ENCODE data around the gene RSPH3.

Gene RSPH3

DNA sequence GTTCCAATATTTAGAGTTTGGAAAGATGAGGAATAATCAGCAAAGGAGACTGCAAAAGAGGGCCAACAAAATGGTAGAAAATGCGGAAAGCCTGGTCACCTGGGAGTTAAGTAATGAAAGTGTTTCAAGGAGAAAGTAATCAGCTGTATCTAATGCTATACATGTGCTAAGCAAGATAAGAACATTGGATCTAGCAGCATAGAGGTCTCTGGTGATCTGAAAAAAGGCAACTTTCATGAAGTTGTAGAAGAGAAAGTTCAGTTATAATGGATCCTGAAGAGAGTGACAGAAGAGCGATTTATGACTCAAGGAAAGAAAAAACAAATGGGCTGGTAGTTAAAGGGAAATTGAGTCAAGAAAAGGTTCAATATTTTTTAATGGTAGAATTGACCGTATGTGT is 4.6 kb upstream of the RSPH3 start:
- Histone ChIP-seq H4K20me1 (ENCODE audit: insufficient read depth, low read length) (no peaks in the 10 kb centered on the region), H3K4me1 (ENCODE audit: insufficient read depth, low read length, severe bottlenecking) (peaks cover 28% of the 10 kb centered on the region), H3F3A (ENCODE audit: insufficient read depth, low read length) (no peaks in the 10 kb centered on the region), H3K4me3 (ENCODE audit: low read depth, low read length, poor library complexity, severe bottlenecking) (no peak overlapping the region), H3K4me2 (ENCODE audit: low read length) (no peak overlapping the region), H3K9ac (ENCODE audit: low read length) (no peak overlapping the region), H3K79me2 (ENCODE audit: insufficient read depth, low read length) (no peaks in the 10 kb centered on the region), H3K27me3 (ENCODE audit: insufficient read depth, low read length) (no peaks in the 10 kb centered on the region), H2AFZ (ENCODE audit: low read length) (no peak overlapping the region), H3K27ac (ENCODE audit: low read depth, low read length, poor library complexity, severe bottlenecking) (no peak overlapping the region), H3K9me2 (ENCODE audit: low read depth, low read length) (no peaks in the 10 kb centered on the region), H3K9me3 (ENCODE audit: low read length) (no peaks in the 10 kb centered on the region), H3K36me3 (ENCODE audit: insufficient read depth, low read length) (peaks cover 4% of the 10 kb centered on the region; the same call in 1 of the 2 replicates)
- TF ChIP-seq, protein P1, sequence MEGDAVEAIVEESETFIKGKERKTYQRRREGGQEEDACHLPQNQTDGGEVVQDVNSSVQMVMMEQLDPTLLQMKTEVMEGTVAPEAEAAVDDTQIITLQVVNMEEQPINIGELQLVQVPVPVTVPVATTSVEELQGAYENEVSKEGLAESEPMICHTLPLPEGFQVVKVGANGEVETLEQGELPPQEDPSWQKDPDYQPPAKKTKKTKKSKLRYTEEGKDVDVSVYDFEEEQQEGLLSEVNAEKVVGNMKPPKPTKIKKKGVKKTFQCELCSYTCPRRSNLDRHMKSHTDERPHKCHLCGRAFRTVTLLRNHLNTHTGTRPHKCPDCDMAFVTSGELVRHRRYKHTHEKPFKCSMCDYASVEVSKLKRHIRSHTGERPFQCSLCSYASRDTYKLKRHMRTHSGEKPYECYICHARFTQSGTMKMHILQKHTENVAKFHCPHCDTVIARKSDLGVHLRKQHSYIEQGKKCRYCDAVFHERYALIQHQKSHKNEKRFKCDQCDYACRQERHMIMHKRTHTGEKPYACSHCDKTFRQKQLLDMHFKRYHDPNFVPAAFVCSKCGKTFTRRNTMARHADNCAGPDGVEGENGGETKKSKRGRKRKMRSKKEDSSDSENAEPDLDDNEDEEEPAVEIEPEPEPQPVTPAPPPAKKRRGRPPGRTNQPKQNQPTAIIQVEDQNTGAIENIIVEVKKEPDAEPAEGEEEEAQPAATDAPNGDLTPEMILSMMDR (IDR thresholded peaks at IDR 0.05; ENCODE audit: low read length) = no peak
- TF ChIP-seq EZH2 (IDR thresholded peaks at IDR 0.05; ENCODE audit: borderline replicate concordance, low read length) = no peak

DNA sequence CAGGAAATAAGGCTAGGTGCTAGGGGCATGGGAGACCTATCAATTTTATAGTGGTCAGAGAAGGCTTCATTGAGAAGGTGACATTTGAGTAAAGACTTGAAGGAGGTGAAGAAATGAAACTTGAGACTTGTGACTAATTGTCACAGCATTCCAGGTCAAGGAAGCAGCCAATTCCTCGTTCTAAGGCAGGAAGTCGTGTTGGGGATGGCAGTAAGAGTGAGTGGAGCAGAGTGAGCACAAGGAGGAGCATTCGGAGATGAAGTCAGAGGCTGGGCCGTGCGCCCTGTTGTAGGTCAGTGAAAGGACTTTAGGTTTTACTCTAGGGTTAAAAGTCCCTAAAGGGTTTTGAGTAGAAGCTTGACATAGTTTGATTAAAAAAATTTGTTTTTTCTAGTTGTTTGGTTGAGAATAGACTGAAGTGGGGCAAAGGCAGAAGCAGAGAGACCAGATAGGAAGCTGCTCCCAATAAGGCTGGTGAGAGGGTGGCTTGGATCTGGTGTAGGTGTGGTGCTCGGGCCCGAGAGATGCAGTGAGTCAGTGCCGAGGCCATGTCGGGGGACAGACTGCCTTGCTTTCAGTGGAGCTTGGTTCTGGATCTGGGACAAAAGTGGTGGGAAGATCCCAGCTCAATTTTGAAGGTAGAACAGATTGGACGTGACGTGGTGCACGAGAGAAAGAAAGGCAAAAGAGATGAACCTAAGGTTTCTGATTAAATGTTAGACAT is 2.6 kb upstream of the RSPH3 start:
- H2AFZ ChIP-seq (ENCODE audit: low read length) = no peak overlapping the region

DNA sequence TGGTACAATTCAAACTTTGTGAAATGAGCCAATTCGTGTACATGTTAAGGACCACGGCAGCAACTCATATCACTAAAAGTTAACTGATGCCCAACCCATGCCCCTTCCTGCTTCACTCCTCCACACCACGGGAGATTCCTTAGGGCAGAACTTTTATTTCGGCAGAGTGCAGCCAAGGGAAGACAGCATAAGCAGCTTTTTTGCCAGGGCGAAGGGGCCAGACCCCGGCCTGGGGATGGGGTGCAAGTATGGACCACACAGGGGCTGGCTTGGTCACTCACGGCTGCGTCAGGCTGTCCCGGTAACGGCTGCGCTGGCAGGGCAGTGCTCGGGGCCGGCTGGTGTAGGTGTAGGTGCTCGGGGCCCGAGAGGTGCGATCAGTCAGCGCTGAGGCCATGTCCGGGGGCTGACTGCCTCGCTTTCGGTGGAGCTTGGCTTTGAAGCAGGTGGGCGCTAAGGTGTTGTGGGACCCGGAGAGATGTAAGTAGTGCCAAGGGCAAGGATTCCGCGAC is 792 bp downstream of the RSPH3 start:
- Histone ChIP-seq H2AFZ (ENCODE audit: low read length) (no peak overlapping the region), H3K27ac (ENCODE audit: low read depth, low read length, poor library complexity, severe bottlenecking) (peak overlapping the region; percentile 37), H3K79me2 (ENCODE audit: insufficient read depth, low read length) (no peaks in the 10 kb centered on the region)

More for the DNA sequence above, 2.6 kb upstream of the RSPH3 start:
- peaks cover 4% of the 10 kb centered on the region; the same call in 1 of the 2 replicates for H3K36me3 ChIP-seq (ENCODE audit: insufficient read depth, low read length)
- no peak overlapping the region for H3K27ac ChIP-seq (ENCODE audit: low read depth, low read length, poor library complexity, severe bottlenecking)
- H3F3A ChIP-seq (ENCODE audit: insufficient read depth, low read length) = no peaks in the 10 kb centered on the region
- TF ChIP-seq, protein P1 (IDR thresholded peaks at IDR 0.05; ENCODE audit: low read length) = no peak
- no peak for TF ChIP-seq EZH2 (IDR thresholded peaks at IDR 0.05; ENCODE audit: borderline replicate concordance, low read length)
- no peak overlapping the region for H3K4me2 ChIP-seq (ENCODE audit: low read length)
- no peaks in the 10 kb centered on the region for H3K27me3 ChIP-seq (ENCODE audit: insufficient read depth, low read length)
- H3K9me3 ChIP-seq (ENCODE audit: low read length) = no peaks in the 10 kb centered on the region
- H4K20me1 ChIP-seq (ENCODE audit: insufficient read depth, low read length) = no peaks in the 10 kb centered on the region
- H3K79me2 ChIP-seq (ENCODE audit: insufficient read depth, low read length) = no peaks in the 10 kb centered on the region
- H3K9me2 ChIP-seq (ENCODE audit: low read depth, low read length) = no peaks in the 10 kb centered on the region
- H3K4me3 ChIP-seq (ENCODE audit: low read depth, low read length, poor library complexity, severe bottlenecking) = no peak overlapping the region
- peaks cover 21% of the 10 kb centered on the region for H3K4me1 ChIP-seq (ENCODE audit: insufficient read depth, low read length, severe bottlenecking)
- H3K9ac ChIP-seq (ENCODE audit: low read length) = no peak overlapping the region

More for the DNA sequence above, 792 bp downstream of the RSPH3 start:
- Histone ChIP-seq H3K27me3 (ENCODE audit: insufficient read depth, low read length) (no peaks in the 10 kb centered on the region), H3K4me3 (ENCODE audit: low read depth, low read length, poor library complexity, severe bottlenecking) (peak overlapping the region; percentile 80), H3K9ac (ENCODE audit: low read length) (peak overlapping the region; percentile 90), H3K9me2 (ENCODE audit: low read depth, low read length) (no peaks in the 10 kb centered on the region), H3K4me1 (ENCODE audit: insufficient read depth, low read length, severe bottlenecking) (peaks cover 21% of the 10 kb centered on the region), H3K36me3 (ENCODE audit: insufficient read depth, low read length) (peaks cover 4% of the 10 kb centered on the region; the same call in 1 of the 2 replicates), H4K20me1 (ENCODE audit: insufficient read depth, low read length) (no peaks in the 10 kb centered on the region), H3K4me2 (ENCODE audit: low read length) (peak overlapping the region; percentile 88), H3F3A (ENCODE audit: insufficient read depth, low read length) (no peaks in the 10 kb centered on the region), H3K9me3 (ENCODE audit: low read length) (no peaks in the 10 kb centered on the region)
- TF ChIP-seq, protein P1 (IDR thresholded peaks at IDR 0.05; ENCODE audit: low read length) = no peak
